HEK293 (cell line): ENCODE data around the gene ZNF664.

Experiments
- CTCF ChIA-PET: fragments of 350-600 bp; formaldehyde crosslinking; extraction: SDS; loops from one replicate; lab custom pipeline; 2021; ENCODE audit warnings: antibody characterized with exemption; lab: Yijun Ruan, JAX
- POLR2A ChIA-PET: fragments of 300-600 bp; formaldehyde crosslinking; extraction: SDS; loops from one replicate; lab custom pipeline; 2020; ENCODE audit warnings: antibody characterized with exemption, inconsistent platforms; lab: Yijun Ruan, JAX
- H3K27ac ChIP-seq: fragments of 200-500 bp; sonication (Bioruptor generic); 2 replicates; pipeline ENCODE4 v1.5.1; 2014; ENCODE audit warnings: low read depth, low read length, control low read depth, inconsistent platforms; ENCODE audit errors: extremely low read depth
- H3K36me3 ChIP-seq, 2 experiments: fragments of 200-500 bp in 1 of 2; sonication (Bioruptor generic) in 1 of 2; 1 replicate in 1 of 2; 2 replicates in 1 of 2; pipeline ENCODE4 v1.5.1; 2014 to 2017; ENCODE audit warnings: inconsistent platforms in 2 of 2, low read length in 2 of 2; ENCODE audit not compliant: control insufficient read depth in 2 of 2, insufficient read depth in 1 of 2
- H3K4me1 ChIP-seq: fragments of 200-500 bp; sonication (Bioruptor generic); 2 replicates; pipeline ENCODE4 v1.5.1; 2014; ENCODE audit warnings: mild to moderate bottlenecking, low read length, inconsistent platforms; ENCODE audit not compliant: control insufficient read depth, insufficient read depth
- H3K4me3 ChIP-seq: 2 replicates; pipeline ENCODE4 v1.5.1; 2011; ENCODE audit warnings: low read depth, mild to moderate bottlenecking, control low read depth, low read length, moderate library complexity
- H3K9me3 ChIP-seq: fragments of 200-500 bp; sonication (Bioruptor generic); 2 replicates; pipeline ENCODE4 v1.5.1; 2014; ENCODE audit warnings: low read depth, low read length, inconsistent platforms; ENCODE audit not compliant: control insufficient read depth, insufficient read depth
- HOXC10 ChIP-seq: sonication (generic); formaldehyde crosslinking; IDR thresholded peaks from 2 replicates; pipeline ENCODE4 v1.8.1; 2023; ENCODE audit warnings: mild to moderate bottlenecking, missing genetic modification reagents
- REPIN1 ChIP-seq: fragments of 450-650 bp; formaldehyde crosslinking; IDR thresholded peaks from 2 replicates; pipeline ENCODE4 v1.5.1; 2017; ENCODE audit warnings: missing biosample characterization, missing genetic modification characterization, low read depth
- SCRT2 ChIP-seq: fragments of 450-650 bp; formaldehyde crosslinking; IDR thresholded peaks from 2 replicates; pipeline ENCODE4 v1.5.1; 2016; ENCODE audit warnings: missing biosample characterization, missing genetic modification characterization
- ZBTB1 ChIP-seq: fragments of 450-650 bp; formaldehyde crosslinking; IDR thresholded peaks from 2 replicates; pipeline ENCODE4 v1.5.1; 2016; ENCODE audit warnings: missing biosample characterization, missing genetic modification characterization
- ZBTB17 ChIP-seq: fragments of 450-650 bp; formaldehyde crosslinking; IDR thresholded peaks from 2 replicates; pipeline ENCODE4 v1.5.1; 2016; ENCODE audit warnings: missing biosample characterization, missing genetic modification characterization
- ZFP3 ChIP-seq: fragments of 450-650 bp; formaldehyde crosslinking; IDR thresholded peaks from 2 replicates; pipeline ENCODE4 v1.5.1; 2016; ENCODE audit warnings: low read depth, missing biosample characterization, missing genetic modification characterization
- ZFP69B ChIP-seq: fragments of 450-650 bp; formaldehyde crosslinking; IDR thresholded peaks from 2 replicates; pipeline ENCODE4 v1.5.1; 2016; ENCODE audit warnings: missing biosample characterization, missing genetic modification characterization
- ZNF2 ChIP-seq: fragments of 450-650 bp; formaldehyde crosslinking; IDR thresholded peaks from 2 replicates; pipeline ENCODE4 v1.5.1; 2016; ENCODE audit warnings: missing biosample characterization, missing genetic modification characterization
- ZNF302 ChIP-seq: fragments of 450-650 bp; formaldehyde crosslinking; IDR thresholded peaks from 2 replicates; pipeline ENCODE4 v1.5.1; 2016; ENCODE audit warnings: missing biosample characterization, missing genetic modification characterization, low read depth
- ZNF555 ChIP-seq: fragments of 450-650 bp; formaldehyde crosslinking; conservative IDR thresholded peaks from 2 replicates; pipeline ENCODE4 v1.5.1; 2017; ENCODE audit warnings: missing biosample characterization, mild to moderate bottlenecking, missing genetic modification characterization, inconsistent platforms
- ZNF558 ChIP-seq: fragments of 450-650 bp; formaldehyde crosslinking; IDR thresholded peaks from 2 replicates; pipeline ENCODE4 v1.5.1; 2016; ENCODE audit warnings: missing biosample characterization, missing genetic modification characterization
- ZNF776 ChIP-seq: fragments of 450-650 bp; formaldehyde crosslinking; IDR thresholded peaks from 2 replicates; pipeline ENCODE4 v1.5.0; 2017; ENCODE audit warnings: missing biosample characterization, missing genetic modification characterization, borderline replicate concordance
- ZSCAN5A ChIP-seq: fragments of 450-650 bp; formaldehyde crosslinking; IDR thresholded peaks from 2 replicates; pipeline ENCODE4 v1.5.1; 2016; ENCODE audit warnings: missing biosample characterization, missing genetic modification characterization
- TF ChIP-seq, protein P1 (sequence below): fragments of 450-650 bp; formaldehyde crosslinking; IDR thresholded peaks from 2 replicates; pipeline ENCODE4 v1.5.1; 2016; ENCODE audit warnings: missing biosample characterization, missing genetic modification characterization
- TF ChIP-seq, protein P2 (sequence below): fragments of 450-650 bp; formaldehyde crosslinking; IDR thresholded peaks from 2 replicates; pipeline ENCODE4 v1.5.1; 2016; ENCODE audit warnings: missing biosample characterization, missing genetic modification characterization
- TF ChIP-seq, protein P3 (sequence below): fragments of 450-650 bp; formaldehyde crosslinking; IDR thresholded peaks from 2 replicates; pipeline ENCODE4 v1.5.1; 2017; ENCODE audit warnings: missing biosample characterization, missing genetic modification characterization

Gene ZNF664

DNA sequence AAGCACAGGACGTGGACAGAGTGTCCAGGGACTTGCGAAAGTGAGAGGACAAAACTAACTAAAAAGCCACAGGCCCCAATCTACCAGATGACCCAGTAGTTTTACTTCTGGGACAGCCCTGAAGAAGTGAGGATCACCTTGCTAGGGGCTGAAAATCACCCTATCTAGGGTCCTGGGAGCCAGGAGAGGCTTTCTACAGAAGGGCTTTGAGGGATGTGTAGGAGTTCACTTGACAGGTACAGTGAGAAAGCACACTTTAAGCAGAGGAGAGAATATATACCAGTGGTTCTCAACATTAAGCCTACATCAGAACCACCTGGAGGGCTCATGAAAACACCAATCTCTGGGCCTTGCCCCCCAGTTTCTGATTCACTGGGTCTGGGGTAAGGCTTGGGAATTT lies 60.8 kb downstream of the ZNF664 start:
- no peak overlapping the region for H3K4me3 ChIP-seq
- no peaks in the 10 kb centered on the region for H3K9me3 ChIP-seq
- TF ChIP-seq ZFP3 (tag by site-specific recombination) (peak; percentile 86), ZNF302 (tag by site-specific recombination) (no peak)
- POLR2A ChIA-PET = no interaction called here
- no peaks in the 10 kb centered on the region for H3K36me3 ChIP-seq
- H3K4me1 ChIP-seq = peaks cover 2% of the 10 kb centered on the region; the same call in 1 of the 2 replicates
- H3K27ac ChIP-seq = no peak overlapping the region
- CTCF ChIA-PET = interaction anchor here (0.6 to 2.6 kb wide), 9 partner anchors 11 to 738 kb away, joined by 3 to 17 read pairs (median 4); no protein-coding TSS in a partner anchor

DNA sequence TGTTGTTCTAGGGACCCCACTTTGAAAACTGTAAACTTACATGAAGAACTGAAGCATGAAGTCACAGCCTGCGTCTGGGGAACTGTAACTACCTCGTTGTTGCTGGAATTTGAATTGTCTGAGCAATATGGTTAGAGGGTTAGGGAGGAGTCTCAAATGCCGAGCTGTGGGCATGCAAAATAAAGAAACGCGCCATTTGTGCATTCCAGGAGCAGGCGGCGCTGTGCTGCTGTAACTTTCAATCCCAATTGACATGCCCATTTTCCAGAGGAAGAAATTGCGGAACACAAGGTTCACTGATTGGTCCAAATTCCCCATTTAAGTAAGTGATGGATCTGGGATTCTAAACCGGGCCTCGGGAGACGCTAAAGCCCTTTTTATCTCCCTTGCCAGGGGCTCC lies 61.3 kb downstream of the ZNF664 start:
- Histone ChIP-seq H3K4me1 (peaks cover 2% of the 10 kb centered on the region; the same call in 1 of the 2 replicates), H3K27ac (no peak overlapping the region), H3K36me3 (no peaks in the 10 kb centered on the region), H3K9me3 (no peaks in the 10 kb centered on the region)
- CTCF ChIA-PET = interaction anchor here (0.6 to 1.5 kb wide), 3 partner anchors 41 to 556 kb away, joined by 3 to 4 read pairs (median 4); no protein-coding TSS in a partner anchor
- POLR2A ChIA-PET = no interaction called here
- TF ChIP-seq ZNF555 (tag by site-specific recombination) (no peak), ZNF558 (tag by site-specific recombination) (no peak)
- TF ChIP-seq, protein P1, sequence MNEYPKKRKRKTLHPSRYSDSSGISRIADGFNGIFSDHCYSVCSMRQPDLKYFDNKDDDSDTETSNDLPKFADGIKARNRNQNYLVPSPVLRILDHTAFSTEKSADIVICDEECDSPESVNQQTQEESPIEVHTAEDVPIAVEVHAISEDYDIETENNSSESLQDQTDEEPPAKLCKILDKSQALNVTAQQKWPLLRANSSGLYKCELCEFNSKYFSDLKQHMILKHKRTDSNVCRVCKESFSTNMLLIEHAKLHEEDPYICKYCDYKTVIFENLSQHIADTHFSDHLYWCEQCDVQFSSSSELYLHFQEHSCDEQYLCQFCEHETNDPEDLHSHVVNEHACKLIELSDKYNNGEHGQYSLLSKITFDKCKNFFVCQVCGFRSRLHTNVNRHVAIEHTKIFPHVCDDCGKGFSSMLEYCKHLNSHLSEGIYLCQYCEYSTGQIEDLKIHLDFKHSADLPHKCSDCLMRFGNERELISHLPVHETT (tag by site-specific recombination) = no peak
- TF ChIP-seq, all 188 proteins: peak for 0
- no peak overlapping the region for H3K4me3 ChIP-seq

- H3K9me3 ChIP-seq = no peaks in the 10 kb centered on the region
- CTCF ChIA-PET = interaction anchor here (0.5 to 5.6 kb wide), 9 partner anchors 9 to 806 kb away, joined by 3 to 52 read pairs (median 4); no protein-coding TSS in a partner anchor
- TF ChIP-seq ZBTB1 = no peak
- TF ChIP-seq ZSCAN5A (tag by site-specific recombination) = no peak
- H3K27ac ChIP-seq = no peak overlapping the region
- H3K4me1 ChIP-seq = peaks cover 2% of the 10 kb centered on the region; the same call in 1 of the 2 replicates
- H3K4me3 ChIP-seq = no peak overlapping the region
- POLR2A ChIA-PET = no interaction called here
- no peaks in the 10 kb centered on the region for H3K36me3 ChIP-seq
Measured at GRCh38 chr12:124035163-124035562, 62.1 kb downstream of the ZNF664 start.

DNA sequence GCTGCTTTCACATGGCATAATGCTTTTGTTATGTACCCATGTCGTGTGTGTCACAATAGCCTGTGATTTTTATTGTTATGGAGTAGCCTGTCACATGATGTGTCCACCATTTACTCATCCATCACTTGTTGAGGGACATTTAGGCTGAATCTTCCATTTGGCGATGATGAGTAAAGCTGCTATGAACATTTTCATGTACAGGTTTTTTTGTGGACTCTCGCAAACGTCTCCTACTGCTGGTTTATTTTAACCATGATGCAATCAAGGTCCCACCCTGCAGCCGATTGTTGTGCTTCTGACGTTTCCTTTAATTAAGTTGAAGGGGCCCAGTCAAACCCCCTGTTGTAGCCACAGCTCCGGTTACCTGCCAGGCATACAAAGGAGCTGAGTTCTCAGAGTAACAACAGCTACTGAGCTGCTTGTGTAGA lies 63.2 kb downstream of the ZNF664 start:
- POLR2A ChIA-PET = no interaction called here
- H3K27ac ChIP-seq = no peak overlapping the region
- no peaks in the 10 kb centered on the region for H3K9me3 ChIP-seq
- CTCF ChIA-PET = interaction anchor here (0.6 to 5.6 kb wide), 25 partner anchors 11 to 891 kb away, joined by 3 to 52 read pairs (median 4); no protein-coding TSS in a partner anchor
- TF ChIP-seq ZNF776 (no peak), SCRT2 (tag by site-specific recombination) (peak; percentile 55), ZBTB1 (no peak), ZFP69B (0 out of 2 replicates have a peak, but pooled peaks have one; percentile 12)
- H3K36me3 ChIP-seq = no peaks in the 10 kb centered on the region
- H3K4me1 ChIP-seq = peaks cover 2% of the 10 kb centered on the region; the same call in 1 of the 2 replicates
- H3K4me3 ChIP-seq = no peak overlapping the region

DNA sequence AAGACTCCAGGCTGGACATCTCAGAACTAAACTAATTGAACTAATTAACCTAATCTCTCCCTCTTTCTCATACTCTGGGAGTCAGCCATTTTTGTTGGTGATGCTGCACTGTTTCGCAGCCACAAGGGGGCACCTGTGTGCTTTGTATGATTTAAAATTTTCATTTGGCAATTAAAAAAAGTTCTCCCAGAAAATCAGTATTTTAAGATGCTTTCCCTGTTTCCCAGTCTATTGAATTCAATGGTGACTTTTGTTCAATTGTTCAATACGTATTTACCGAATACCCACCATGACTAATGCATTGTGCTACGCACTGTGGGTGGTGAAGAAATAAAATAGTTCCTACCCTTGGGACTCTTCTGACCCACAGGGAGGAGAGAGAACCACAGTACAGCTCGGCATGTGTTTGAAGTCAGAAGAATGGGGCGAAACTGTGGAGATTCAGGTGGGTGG lies 63.7 kb downstream of the ZNF664 start:
- ChIA-PET CTCF (interaction anchor here (0.6 to 5.6 kb wide), 28 partner anchors 12 to 890 kb away, joined by 3 to 52 read pairs (median 4); no protein-coding TSS in a partner anchor), POLR2A (no interaction called here)
- H3K4me3 ChIP-seq = no peak overlapping the region
- TF ChIP-seq ZNF2 (tag by site-specific recombination) (0 out of 2 replicates have a peak, but pooled peaks have one; percentile 22), REPIN1 (tag by site-specific recombination) (no peak), ZBTB17 (tag by site-specific recombination) (peak; percentile 25; the same call in 1 of the 2 replicates), ZNF555 (tag by site-specific recombination) (no peak), HOXC10 (CRISPR knock-in tag) (no peak)
- TF ChIP-seq, protein P2, sequence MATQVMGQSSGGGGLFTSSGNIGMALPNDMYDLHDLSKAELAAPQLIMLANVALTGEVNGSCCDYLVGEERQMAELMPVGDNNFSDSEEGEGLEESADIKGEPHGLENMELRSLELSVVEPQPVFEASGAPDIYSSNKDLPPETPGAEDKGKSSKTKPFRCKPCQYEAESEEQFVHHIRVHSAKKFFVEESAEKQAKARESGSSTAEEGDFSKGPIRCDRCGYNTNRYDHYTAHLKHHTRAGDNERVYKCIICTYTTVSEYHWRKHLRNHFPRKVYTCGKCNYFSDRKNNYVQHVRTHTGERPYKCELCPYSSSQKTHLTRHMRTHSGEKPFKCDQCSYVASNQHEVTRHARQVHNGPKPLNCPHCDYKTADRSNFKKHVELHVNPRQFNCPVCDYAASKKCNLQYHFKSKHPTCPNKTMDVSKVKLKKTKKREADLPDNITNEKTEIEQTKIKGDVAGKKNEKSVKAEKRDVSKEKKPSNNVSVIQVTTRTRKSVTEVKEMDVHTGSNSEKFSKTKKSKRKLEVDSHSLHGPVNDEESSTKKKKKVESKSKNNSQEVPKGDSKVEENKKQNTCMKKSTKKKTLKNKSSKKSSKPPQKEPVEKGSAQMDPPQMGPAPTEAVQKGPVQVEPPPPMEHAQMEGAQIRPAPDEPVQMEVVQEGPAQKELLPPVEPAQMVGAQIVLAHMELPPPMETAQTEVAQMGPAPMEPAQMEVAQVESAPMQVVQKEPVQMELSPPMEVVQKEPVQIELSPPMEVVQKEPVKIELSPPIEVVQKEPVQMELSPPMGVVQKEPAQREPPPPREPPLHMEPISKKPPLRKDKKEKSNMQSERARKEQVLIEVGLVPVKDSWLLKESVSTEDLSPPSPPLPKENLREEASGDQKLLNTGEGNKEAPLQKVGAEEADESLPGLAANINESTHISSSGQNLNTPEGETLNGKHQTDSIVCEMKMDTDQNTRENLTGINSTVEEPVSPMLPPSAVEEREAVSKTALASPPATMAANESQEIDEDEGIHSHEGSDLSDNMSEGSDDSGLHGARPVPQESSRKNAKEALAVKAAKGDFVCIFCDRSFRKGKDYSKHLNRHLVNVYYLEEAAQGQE (tag by site-specific recombination) = no peak
- TF ChIP-seq, protein P3, sequence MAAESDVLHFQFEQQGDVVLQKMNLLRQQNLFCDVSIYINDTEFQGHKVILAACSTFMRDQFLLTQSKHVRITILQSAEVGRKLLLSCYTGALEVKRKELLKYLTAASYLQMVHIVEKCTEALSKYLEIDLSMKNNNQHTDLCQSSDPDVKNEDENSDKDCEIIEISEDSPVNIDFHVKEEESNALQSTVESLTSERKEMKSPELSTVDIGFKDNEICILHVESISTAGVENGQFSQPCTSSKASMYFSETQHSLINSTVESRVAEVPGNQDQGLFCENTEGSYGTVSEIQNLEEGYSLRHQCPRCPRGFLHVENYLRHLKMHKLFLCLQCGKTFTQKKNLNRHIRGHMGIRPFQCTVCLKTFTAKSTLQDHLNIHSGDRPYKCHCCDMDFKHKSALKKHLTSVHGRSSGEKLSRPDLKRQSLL (tag by site-specific recombination) = no peak

More for the DNA sequence above, 63.7 kb downstream of the ZNF664 start:
- Histone ChIP-seq H3K36me3 (no peaks in the 10 kb centered on the region), H3K27ac (no peak overlapping the region), H3K9me3 (no peaks in the 10 kb centered on the region), H3K4me1 (peaks cover 2% of the 10 kb centered on the region; the same call in 1 of the 2 replicates)
